Ovary (tissue), 3 donors: ENCODE results near the gene GRAP2.
"Not testable (repeated sequence)": the region's sequence is repeated elsewhere in the genome, so short reads cannot be mapped to it uniquely, and the experiment has no call there.

Experiments used
- POLR2A ChIP-seq: fragments of 450-650 bp; IDR thresholded peaks from one replicate; pipeline ENCODE4 v1.6.1; 2017; ENCODE audit warnings: antibody characterized with exemption, mild to moderate bottlenecking, moderate library complexity
- TF ChIP-seq, protein P1 (sequence below), 3 donors: fragments of 450-650 bp in 2 of 3; fragments of 200-600 bp in 1 of 3; IDR thresholded peaks; one replicate each; pipeline versions ENCODE4 v1.5.1 to v1.8.0; 2016 to 2022; ENCODE audit warnings: antibody characterized with exemption in 3 of 3, mild to moderate bottlenecking in 1 of 3
- donor health status: DM: no; HTN: no; CAD: no.

DNA sequence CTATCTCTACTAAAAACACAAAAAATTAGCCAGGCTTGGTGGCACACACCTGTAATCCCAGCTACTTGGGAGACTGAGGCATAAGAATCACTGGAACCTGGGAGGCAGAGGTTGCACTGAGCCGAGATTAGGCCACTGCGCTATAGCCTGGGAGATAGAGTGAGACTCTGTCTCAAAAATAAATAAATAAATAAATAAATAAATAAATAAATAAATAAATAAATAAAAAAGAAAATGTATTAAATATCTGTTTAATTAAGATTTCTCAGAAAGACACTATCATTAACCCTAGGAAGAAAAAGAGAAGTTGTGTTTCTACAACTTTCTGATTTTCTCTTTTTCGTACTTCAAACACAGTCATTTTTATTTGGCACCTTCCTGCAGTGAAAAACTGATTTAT, 11.0 kb upstream of the GRAP2 start:
- TF ChIP-seq POLR2A, result not testable (repeated sequence)
- TF ChIP-seq, protein P1, sequence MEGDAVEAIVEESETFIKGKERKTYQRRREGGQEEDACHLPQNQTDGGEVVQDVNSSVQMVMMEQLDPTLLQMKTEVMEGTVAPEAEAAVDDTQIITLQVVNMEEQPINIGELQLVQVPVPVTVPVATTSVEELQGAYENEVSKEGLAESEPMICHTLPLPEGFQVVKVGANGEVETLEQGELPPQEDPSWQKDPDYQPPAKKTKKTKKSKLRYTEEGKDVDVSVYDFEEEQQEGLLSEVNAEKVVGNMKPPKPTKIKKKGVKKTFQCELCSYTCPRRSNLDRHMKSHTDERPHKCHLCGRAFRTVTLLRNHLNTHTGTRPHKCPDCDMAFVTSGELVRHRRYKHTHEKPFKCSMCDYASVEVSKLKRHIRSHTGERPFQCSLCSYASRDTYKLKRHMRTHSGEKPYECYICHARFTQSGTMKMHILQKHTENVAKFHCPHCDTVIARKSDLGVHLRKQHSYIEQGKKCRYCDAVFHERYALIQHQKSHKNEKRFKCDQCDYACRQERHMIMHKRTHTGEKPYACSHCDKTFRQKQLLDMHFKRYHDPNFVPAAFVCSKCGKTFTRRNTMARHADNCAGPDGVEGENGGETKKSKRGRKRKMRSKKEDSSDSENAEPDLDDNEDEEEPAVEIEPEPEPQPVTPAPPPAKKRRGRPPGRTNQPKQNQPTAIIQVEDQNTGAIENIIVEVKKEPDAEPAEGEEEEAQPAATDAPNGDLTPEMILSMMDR (IDR thresholded peaks at IDR 0.05), result not testable (repeated sequence)
